Measurements from ENCODE around the gene AMOT. TPM values are rescaled to one million over a fixed set of nuclear protein-coding genes. Genes with fewer than 3 reads are reported as not detected.

AMOT gene
- total and polyA plus RNA-seq, 4 donors = 1.1 to 2.6 (median 1.9) TPM

DNA sequence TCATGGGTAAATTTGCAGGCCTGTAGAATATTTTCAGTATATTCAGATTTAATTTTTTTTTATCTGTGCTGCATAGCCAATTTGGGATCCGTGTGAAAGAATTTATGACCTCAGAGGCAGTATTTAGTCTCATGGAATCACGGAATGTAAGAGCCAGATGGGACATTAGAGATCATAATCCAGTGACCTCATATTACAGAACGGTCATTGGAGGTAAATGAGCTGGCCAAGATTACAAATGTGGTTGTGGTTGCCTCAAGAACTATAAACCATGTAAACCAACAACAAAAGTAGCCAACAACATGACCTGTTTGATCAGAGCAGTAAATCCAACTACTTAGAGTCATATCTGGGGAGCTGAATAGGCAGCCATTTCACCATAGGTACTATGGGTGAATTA is 71.6 kb downstream of the AMOT start:
- no peak for DNase-seq (ENCODE audit: low spot score)
- no peak overlapping the region for H3K9ac ChIP-seq (ENCODE audit: low read depth in 1 of 2, low read length in 2 of 2)
- H3K36me3 ChIP-seq (ENCODE audit: control insufficient read depth in 4 of 4, insufficient read depth in 3 of 4, low read depth in 1 of 4, low read length in 3 of 4) = no peaks in the 10 kb centered on the region
- no peaks in the 10 kb centered on the region for H3K9me3 ChIP-seq (ENCODE audit: control insufficient read depth in 4 of 4, low read length in 3 of 4)
- H3K27me3 ChIP-seq (ENCODE audit: control insufficient read depth in 4 of 4, insufficient read depth in 4 of 4, low read length in 3 of 4) = peaks cover 0 to 2% (median 0%) of the 10 kb centered on the region in 4 donors
- no peak overlapping the region for H3K27ac ChIP-seq (ENCODE audit: low read depth in 1 of 2, low read length in 2 of 2)
- no peak overlapping the region for H3K4me3 ChIP-seq (ENCODE audit: low read depth in 1 of 3, low read length in 3 of 3)
- TF ChIP-seq FOXA2 (IDR thresholded peaks at IDR 0.05) (no peak), EGR1 (IDR thresholded peaks at IDR 0.05; ENCODE audit: low read depth in 2 of 2) (no peak), TAF1 (conservative IDR thresholded peaks at IDR 0.05) (no peak), NR2F2 (IDR thresholded peaks at IDR 0.05) (no peak)
- TF ChIP-seq, protein P1, sequence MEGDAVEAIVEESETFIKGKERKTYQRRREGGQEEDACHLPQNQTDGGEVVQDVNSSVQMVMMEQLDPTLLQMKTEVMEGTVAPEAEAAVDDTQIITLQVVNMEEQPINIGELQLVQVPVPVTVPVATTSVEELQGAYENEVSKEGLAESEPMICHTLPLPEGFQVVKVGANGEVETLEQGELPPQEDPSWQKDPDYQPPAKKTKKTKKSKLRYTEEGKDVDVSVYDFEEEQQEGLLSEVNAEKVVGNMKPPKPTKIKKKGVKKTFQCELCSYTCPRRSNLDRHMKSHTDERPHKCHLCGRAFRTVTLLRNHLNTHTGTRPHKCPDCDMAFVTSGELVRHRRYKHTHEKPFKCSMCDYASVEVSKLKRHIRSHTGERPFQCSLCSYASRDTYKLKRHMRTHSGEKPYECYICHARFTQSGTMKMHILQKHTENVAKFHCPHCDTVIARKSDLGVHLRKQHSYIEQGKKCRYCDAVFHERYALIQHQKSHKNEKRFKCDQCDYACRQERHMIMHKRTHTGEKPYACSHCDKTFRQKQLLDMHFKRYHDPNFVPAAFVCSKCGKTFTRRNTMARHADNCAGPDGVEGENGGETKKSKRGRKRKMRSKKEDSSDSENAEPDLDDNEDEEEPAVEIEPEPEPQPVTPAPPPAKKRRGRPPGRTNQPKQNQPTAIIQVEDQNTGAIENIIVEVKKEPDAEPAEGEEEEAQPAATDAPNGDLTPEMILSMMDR (IDR thresholded peaks at IDR 0.05; ENCODE audit: low read depth, low read length, missing input control) = no peak
- 84% methylated on average over 3 of the region's 3 CpGs for WGBS
- no peaks in the 10 kb centered on the region for H3K4me1 ChIP-seq (ENCODE audit: control insufficient read depth in 4 of 4, insufficient read depth in 4 of 4, low read length in 3 of 4)

DNA sequence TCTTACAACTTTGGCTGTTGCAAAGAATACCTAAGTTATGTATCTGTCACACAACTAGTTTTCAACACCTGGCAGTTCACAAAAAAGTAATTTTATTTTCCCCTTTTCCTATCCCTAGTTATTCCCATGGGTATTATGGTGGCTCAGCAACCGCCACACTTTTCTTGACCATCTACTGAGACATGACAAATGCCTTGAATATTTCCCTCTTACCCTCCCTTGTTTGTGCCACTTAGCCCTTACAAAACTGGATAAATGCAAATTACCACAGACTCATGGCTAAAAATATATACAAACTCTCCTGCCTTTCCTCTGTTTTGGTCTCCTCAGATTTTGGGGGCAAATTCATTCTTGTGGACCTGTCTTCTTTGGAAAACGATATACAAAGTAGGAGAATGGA is 72.1 kb downstream of the AMOT start:
- no peaks in the 10 kb centered on the region for H3K9me3 ChIP-seq (ENCODE audit: control insufficient read depth in 4 of 4, low read length in 3 of 4)
- no peak for DNase-seq (ENCODE audit: low spot score)
- no peak overlapping the region for H3K27ac ChIP-seq (ENCODE audit: low read depth in 1 of 2, low read length in 2 of 2)
- TF ChIP-seq, protein P1 (IDR thresholded peaks at IDR 0.05; ENCODE audit: low read depth, low read length, missing input control) = no peak
- TF ChIP-seq GABPA (IDR thresholded peaks at IDR 0.05 in 1 of 2, conservative IDR thresholded peaks at IDR 0.05 in 1 of 2) (no peak), EGR1 (IDR thresholded peaks at IDR 0.05; ENCODE audit: low read depth in 2 of 2) (no peak), RXRA (IDR thresholded peaks at IDR 0.05) (no peak), YY1 (IDR thresholded peaks at IDR 0.05) (no peak), TAF1 (conservative IDR thresholded peaks at IDR 0.05) (no peak), HNF4A (conservative IDR thresholded peaks at IDR 0.05) (no peak), JUND (IDR thresholded peaks at IDR 0.05) (no peak), SP1 (IDR thresholded peaks at IDR 0.05) (no peak), HNF4G (IDR thresholded peaks at IDR 0.05) (no peak), NR2F2 (IDR thresholded peaks at IDR 0.05) (no peak), FOXA1 (IDR thresholded peaks at IDR 0.05) (no peak)
- TF ChIP-seq, protein P2, sequence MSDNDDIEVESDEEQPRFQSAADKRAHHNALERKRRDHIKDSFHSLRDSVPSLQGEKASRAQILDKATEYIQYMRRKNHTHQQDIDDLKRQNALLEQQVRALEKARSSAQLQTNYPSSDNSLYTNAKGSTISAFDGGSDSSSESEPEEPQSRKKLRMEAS (IDR thresholded peaks at IDR 0.05) = no peak
- TF ChIP-seq, protein P3, sequence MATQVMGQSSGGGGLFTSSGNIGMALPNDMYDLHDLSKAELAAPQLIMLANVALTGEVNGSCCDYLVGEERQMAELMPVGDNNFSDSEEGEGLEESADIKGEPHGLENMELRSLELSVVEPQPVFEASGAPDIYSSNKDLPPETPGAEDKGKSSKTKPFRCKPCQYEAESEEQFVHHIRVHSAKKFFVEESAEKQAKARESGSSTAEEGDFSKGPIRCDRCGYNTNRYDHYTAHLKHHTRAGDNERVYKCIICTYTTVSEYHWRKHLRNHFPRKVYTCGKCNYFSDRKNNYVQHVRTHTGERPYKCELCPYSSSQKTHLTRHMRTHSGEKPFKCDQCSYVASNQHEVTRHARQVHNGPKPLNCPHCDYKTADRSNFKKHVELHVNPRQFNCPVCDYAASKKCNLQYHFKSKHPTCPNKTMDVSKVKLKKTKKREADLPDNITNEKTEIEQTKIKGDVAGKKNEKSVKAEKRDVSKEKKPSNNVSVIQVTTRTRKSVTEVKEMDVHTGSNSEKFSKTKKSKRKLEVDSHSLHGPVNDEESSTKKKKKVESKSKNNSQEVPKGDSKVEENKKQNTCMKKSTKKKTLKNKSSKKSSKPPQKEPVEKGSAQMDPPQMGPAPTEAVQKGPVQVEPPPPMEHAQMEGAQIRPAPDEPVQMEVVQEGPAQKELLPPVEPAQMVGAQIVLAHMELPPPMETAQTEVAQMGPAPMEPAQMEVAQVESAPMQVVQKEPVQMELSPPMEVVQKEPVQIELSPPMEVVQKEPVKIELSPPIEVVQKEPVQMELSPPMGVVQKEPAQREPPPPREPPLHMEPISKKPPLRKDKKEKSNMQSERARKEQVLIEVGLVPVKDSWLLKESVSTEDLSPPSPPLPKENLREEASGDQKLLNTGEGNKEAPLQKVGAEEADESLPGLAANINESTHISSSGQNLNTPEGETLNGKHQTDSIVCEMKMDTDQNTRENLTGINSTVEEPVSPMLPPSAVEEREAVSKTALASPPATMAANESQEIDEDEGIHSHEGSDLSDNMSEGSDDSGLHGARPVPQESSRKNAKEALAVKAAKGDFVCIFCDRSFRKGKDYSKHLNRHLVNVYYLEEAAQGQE (IDR thresholded peaks at IDR 0.05) = no peak
- TF ChIP-seq, protein P4, sequence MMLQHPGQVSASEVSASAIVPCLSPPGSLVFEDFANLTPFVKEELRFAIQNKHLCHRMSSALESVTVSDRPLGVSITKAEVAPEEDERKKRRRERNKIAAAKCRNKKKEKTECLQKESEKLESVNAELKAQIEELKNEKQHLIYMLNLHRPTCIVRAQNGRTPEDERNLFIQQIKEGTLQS (IDR thresholded peaks at IDR 0.05) = no peak
- H3K4me1 ChIP-seq (ENCODE audit: control insufficient read depth in 4 of 4, insufficient read depth in 4 of 4, low read length in 3 of 4) = no peaks in the 10 kb centered on the region
- WGBS = 89% methylated on average over 2 of the region's 2 CpGs
- peaks cover 0 to 2% (median 0%) of the 10 kb centered on the region in 4 donors for H3K27me3 ChIP-seq (ENCODE audit: control insufficient read depth in 4 of 4, insufficient read depth in 4 of 4, low read length in 3 of 4)
- H3K4me3 ChIP-seq (ENCODE audit: low read depth in 1 of 3, low read length in 3 of 3) = no peak overlapping the region
- H3K9ac ChIP-seq (ENCODE audit: low read depth in 1 of 2, low read length in 2 of 2) = no peak overlapping the region
- H3K36me3 ChIP-seq (ENCODE audit: control insufficient read depth in 4 of 4, insufficient read depth in 3 of 4, low read depth in 1 of 4, low read length in 3 of 4) = no peaks in the 10 kb centered on the region

All from liver (tissue), 9 donors.